GM10847 (cell line): ENCODE measurements around the gene FAM180B.
A peak's percentile ranks its signal among the peaks of the same experiment; 100 is the strongest.

Source experiments
- POLR2A ChIP-seq: IDR thresholded peaks from 2 replicates; pipeline ENCODE4 v1.6.1; 2011; ENCODE audit not compliant: insufficient read length; ENCODE audit errors: extremely low read depth

FAM180B gene, protein sequence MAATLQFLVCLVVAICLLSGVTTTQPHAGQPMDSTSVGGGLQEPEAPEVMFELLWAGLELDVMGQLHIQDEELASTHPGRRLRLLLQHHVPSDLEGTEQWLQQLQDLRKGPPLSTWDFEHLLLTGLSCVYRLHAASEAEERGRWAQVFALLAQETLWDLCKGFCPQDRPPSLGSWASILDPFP

DNA sequence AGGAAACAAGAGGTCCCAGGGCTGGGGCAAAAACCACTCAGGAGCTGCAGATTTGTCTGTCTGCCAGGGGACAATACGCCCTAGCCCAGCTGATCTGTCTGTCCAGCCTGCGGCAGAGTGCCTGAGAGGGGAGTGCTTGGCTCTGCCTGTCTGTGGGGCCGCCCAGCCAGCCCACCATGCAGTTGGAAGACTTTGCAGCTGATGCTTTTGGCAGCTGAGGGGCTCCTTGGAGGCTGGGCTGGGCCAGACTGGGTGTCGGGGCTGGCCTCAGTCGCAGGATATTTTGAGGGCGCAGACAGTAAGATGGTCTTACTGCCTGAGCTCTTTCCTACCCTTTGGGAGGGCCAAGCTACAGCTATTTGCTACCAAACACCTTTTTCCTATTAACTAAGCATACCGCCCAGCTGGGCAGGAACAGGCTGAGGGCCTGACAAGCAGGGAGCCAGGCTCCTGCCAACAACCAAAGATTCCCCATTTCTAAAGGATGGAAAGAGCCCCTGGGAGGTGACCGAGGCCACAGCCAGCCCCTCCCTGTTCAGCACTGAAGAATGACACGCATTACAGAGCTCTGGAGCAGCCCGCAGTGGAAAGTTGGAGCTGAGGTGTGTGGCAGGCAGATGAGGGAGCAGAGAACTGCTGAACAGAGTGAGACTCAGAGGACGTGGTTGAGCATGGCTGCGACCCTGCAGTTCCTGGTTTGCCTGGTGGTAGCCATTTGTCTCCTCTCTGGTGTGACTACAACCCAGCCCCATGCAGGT, at the start of gene FAM180B:
Gene FAM180B (plus strand): TSS at position 581 of the 758 bp plus-strand sequence. CDS start 91 bp downstream, at position 672.
- no peak for TF ChIP-seq POLR2A

GRCh38 chr11:47536915-47537314, 49.6 kb upstream of the FAM180B start:
- no peak for TF ChIP-seq POLR2A

DNA sequence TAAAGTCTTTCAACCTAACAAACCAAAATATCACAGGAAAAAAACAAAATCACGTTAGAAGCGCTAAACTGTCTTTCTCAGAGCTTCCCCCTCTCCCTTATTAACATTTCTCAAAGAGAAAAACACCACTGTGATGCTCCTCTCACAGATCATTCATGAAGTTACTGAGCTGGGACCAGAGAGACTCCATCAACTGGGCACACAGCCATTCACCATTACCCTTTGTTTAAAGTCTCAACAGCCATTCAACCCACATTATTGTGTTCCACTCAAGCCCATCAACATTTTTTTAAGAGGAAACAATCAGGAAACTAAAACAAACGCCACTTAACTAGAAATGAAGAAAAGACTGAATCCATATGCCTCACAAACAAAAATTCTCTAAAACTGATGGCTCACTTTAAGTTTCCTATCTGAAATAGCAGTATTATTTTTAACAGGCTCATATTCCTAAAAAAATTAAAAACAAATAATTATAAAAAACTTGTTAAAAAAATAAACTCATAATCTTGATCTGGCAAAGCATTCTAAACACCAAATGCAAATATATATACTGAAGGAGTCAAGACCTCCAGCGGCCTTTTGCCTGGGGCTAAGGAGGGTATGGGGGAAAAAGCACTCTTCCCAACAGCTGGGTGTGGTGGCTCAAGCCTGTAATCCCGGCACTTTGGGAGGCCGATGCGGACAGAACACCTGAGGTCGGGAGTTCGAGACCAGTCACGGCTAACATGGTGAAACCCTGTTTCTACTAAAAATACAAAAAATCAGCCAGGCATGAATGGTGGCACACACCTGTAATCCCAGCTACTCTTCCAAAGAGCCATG, 47.5 kb upstream of the FAM180B start:
- no peak for TF ChIP-seq POLR2A

GRCh38 chr11:47539681-47540039, 46.8 kb upstream of the FAM180B start:
- TF ChIP-seq POLR2A, result no peak

- TF ChIP-seq POLR2A, result no peak
Measured at GRCh38 chr11:47541070-47541469, 45.4 kb upstream of the FAM180B start.

- no peak for TF ChIP-seq POLR2A
Measured at GRCh38 chr11:47545298-47545697, 41.2 kb upstream of the FAM180B start.

- no peak for TF ChIP-seq POLR2A
Measured at GRCh38 chr11:47550288-47551047, 36.0 kb upstream of the FAM180B start.

GRCh38 chr11:47551086-47551485, 35.4 kb upstream of the FAM180B start:
- no peak for TF ChIP-seq POLR2A

DNA sequence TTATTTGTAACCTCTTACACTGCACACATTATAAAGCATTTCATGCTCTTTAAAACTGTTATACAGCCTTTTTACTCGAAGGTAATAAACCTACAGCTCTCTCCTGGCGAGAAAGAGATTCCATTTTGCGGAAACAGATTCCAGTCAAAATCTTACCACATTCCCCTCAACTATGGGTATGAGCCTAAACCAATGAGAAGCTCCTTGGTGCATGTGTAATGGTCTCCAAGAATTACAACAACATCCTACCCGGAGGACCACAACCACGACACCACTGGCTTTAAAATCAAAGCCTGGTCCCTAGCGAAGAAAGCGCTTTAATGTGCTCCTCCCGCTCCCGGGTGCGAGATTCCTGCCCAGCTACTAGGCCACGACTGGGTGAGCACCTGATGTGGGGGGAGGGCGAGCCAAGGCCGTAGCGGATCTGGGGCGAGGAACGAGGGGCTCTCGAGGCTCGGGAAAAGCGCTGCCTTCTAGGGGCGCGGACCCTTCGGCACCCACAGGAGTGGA, 34.4 kb upstream of the FAM180B start:
- no peak for TF ChIP-seq POLR2A

DNA sequence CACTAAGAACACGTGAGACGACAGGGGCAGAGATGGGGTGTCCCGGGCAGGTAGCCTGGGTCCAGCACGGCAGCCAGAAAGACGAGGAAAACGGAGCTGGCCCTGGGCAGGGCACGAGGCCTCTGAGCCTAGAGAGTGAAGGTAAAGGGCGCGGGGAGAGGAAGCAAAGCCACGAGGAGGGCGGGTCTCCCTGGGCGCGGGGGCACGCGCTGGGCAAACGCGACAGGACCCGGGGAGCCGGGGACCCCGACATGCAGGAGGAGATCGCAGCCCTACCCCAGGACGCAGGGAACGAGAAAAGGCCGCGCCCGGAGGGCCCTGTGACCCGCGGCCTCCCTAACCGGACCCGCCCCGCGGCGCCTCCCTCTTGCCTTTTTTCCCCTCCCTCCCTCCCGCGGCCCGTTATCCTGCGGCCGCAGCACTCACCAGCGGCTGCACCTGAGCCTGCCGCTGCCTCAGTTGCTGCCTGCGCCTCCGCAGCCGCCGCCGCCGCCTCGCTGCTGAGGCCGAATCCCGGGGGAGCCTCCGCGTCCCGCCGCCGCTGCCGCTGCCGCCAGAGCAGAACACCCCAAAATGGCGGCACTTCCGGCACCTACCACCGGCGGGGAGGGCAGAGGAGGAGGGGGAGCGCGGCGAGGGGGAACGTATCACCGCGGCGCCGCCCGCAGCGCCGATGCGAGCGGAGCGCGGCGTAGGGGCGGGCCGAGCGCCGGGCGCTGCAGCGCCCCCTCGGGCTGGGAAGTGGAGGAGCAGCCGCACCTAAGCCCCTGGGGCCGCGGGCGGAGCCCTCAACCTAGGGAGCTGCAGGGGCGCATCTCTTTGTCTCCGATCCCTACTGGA, 33.7 kb upstream of the FAM180B start, which contains the start of gene CELF1:
Gene CELF1 (minus strand): TSS at position 567 of the 840 bp plus-strand sequence. CDS start 53,609 bp downstream, outside the sequence.
- peak; percentile 75 for TF ChIP-seq POLR2A

DNA sequence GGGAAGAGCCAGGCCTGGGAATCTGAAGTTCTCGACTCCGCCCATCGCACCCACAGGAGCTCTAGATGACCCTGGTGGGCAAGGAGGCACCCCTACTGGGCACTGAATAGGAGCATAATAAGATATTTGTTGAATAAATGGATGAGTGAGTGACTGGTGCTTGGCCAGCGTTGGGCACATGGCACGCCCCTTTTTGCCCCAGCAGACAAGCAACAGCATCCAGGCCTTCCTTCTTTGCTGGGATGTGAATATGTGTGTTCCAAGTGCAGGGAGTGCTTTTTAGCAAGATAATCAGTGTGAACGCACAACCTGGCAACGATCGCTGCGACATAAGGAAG, 33.1 kb upstream of the FAM180B start:
- TF ChIP-seq POLR2A, result no peak

- no peak for TF ChIP-seq POLR2A
Measured at GRCh38 chr11:47558695-47559094, 27.8 kb upstream of the FAM180B start.

- no peak for TF ChIP-seq POLR2A
Measured at GRCh38 chr11:47560426-47560825, 26.1 kb upstream of the FAM180B start.

GRCh38 chr11:47564933-47565339, 21.5 kb upstream of the FAM180B start:
- TF ChIP-seq POLR2A, result no peak
